Sigmoid colon (tissue), 4 donors: ENCODE data around the gene NFIC.

ENCODE experiments used
- EP300 ChIP-seq, 4 donors: sonication (generic); formaldehyde crosslinking; IDR thresholded peaks; one replicate each; pipeline ENCODE4 v1.6.1; 2017; ENCODE audit warnings: antibody characterized with exemption in 4 of 4
- POLR2A ChIP-seq, 2 donors: fragments of 450-650 bp; IDR thresholded peaks; one replicate each; pipeline ENCODE4 v1.6.1; 2016; ENCODE audit warnings: antibody characterized with exemption in 2 of 2, mild to moderate bottlenecking in 2 of 2, moderate library complexity in 2 of 2
- POLR2AphosphoS5 ChIP-seq, 4 donors: sonication (generic); formaldehyde crosslinking; IDR thresholded peaks; one replicate each; pipeline ENCODE4 v1.6.1; 2017; ENCODE audit warnings: antibody characterized with exemption in 4 of 4
- TF ChIP-seq, protein P1 (sequence below), 4 experiments: fragments of 450-650 bp in 3 of 4; fragments of 200-600 bp in 1 of 4; IDR thresholded peaks; one replicate each; pipeline ENCODE4 v1.5.1; 2016 to 2019; ENCODE audit warnings: antibody characterized with exemption in 4 of 4, mild to moderate bottlenecking in 3 of 4, moderate library complexity in 2 of 4

- TF ChIP-seq, protein P1, sequence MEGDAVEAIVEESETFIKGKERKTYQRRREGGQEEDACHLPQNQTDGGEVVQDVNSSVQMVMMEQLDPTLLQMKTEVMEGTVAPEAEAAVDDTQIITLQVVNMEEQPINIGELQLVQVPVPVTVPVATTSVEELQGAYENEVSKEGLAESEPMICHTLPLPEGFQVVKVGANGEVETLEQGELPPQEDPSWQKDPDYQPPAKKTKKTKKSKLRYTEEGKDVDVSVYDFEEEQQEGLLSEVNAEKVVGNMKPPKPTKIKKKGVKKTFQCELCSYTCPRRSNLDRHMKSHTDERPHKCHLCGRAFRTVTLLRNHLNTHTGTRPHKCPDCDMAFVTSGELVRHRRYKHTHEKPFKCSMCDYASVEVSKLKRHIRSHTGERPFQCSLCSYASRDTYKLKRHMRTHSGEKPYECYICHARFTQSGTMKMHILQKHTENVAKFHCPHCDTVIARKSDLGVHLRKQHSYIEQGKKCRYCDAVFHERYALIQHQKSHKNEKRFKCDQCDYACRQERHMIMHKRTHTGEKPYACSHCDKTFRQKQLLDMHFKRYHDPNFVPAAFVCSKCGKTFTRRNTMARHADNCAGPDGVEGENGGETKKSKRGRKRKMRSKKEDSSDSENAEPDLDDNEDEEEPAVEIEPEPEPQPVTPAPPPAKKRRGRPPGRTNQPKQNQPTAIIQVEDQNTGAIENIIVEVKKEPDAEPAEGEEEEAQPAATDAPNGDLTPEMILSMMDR (IDR thresholded peaks at IDR 0.05) = no peak
- TF ChIP-seq POLR2A (IDR thresholded peaks at IDR 0.05) (no peak), EP300 (IDR thresholded peaks at IDR 0.05) (no peak), POLR2AphosphoS5 (IDR thresholded peaks at IDR 0.05) (no peak)
These were observed 82.4 kb downstream of the NFIC start for GRCh38 chr19:3448616-3449334.
